Suprapubic skin (tissue), 3 donors: ENCODE results near the gene FYB2.

Experiments
- CTCF ChIP-seq, 2 donors: fragments of 200-600 bp in 1 of 2; fragments of 450-650 bp in 1 of 2; sonication (generic) in 1 of 2; IDR thresholded peaks; one replicate each; pipeline ENCODE4 v1.5.1; 2016 to 2019; ENCODE audit warnings: antibody characterized with exemption in 2 of 2, mild to moderate bottlenecking in 1 of 2, moderate library complexity in 1 of 2
- POLR2A ChIP-seq, 2 donors: fragments of 450-650 bp; IDR thresholded peaks; one replicate each; pipeline ENCODE4 v1.6.1; 2017; ENCODE audit warnings: antibody characterized with exemption in 2 of 2, mild to moderate bottlenecking in 2 of 2, moderate library complexity in 2 of 2

- TF ChIP-seq CTCF (IDR thresholded peaks at IDR 0.05) (no peak), POLR2A (IDR thresholded peaks at IDR 0.05) (no peak)
Observed at GRCh38 chr1:56797065-56797685, 22.0 kb downstream of the FYB2 start.
